Stimulated activated CD8-positive, alpha-beta memory T cell treated with anti-CD3 and anti-CD28 coated beads, Interleukin-4, amount 100 ng/mL, for 1 hour (primary cell): ENCODE data around the gene HMG20A.
"Not testable (repeated sequence)": the region's sequence is repeated elsewhere in the genome, so short reads cannot be mapped to it uniquely, and the experiment has no call there.

Experiments
- DNase-seq, 2 donors: peaks; one replicate each; pipeline ENCODE4 v3.0.0-alpha.2; 2020; ENCODE audit warnings: low read depth in 2 of 2, low spot score in 1 of 2

HMG20A gene

DNA sequence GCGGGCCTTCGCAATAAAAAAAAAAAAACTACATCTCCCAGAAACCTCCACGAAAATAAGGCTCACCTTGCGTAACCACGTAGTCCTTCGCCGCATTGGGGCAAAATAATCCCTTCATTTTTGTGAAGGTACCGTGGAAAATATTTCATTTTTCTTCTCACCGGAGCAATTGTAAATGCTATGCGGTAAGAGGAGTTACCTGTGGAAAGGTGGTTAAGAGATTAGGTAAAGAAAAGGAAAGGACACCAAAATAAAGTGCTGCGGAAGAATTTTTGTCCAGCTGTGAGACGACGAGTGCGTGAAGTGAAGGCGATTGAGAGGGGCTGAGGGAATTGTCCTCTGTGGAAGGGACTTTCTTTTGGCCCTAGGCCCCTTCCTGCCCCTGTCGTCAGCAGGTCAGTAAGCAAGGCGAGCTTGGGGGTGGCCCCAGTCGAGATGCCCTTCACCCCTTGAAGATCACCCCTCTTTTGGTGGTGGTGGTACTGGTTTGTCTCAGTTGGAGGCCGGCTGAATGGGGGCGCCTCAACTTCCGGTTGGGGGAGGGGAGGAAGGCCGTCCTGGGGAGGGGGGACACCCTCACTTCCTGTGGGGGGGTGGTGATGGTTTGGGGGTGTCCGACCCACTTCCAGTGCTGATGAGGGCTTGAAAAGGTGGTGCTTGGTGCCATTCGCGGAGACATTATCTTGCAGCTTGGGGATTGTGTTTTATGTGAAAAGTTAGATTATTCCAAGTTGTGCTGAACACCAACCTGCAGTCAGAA is at the start of gene HMG20A:
Gene HMG20A (plus strand): TSS at position 279 of the 760 bp plus-strand sequence. CDS start 37,520 bp downstream, outside the sequence.
- peak in 1 of 2 donors; percentile 5 for DNase-seq

DNA sequence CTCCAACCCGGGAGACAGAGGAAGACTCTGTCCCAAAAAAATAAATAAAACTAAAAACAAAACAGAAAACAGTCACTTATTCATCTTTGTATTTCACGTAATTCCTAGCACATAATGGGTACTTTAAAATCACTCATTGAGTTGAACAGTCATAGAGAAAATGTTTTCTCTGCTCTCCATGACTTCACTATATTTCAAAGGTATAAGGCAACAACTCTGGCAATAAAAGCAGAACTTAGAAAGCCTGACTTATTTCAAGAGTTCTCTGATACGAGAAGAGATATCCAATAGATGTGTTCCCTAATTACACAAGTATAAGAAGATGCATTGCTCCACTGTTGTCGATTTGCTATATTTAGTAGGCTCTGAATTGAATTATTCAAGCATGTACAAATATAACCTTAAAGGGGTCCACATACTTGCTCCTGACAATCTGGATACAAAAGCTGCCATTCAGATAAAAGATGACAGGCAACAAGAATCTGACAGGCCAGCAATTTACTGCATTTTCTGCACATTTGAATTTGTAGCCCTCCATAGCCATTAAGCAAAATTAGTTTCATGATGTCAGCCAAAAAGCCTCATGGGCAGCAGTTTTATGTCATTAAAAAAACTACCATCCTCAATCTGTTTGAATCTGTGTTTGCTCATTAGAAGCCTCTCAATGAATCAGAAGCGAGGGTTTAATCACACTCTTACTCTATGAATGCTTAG is 48.7 kb upstream of the HMG20A start:
- DNase-seq, result no peak

GRCh38 chr15:77373441-77373840 is 47.2 kb upstream of the HMG20A start:
- no peak for DNase-seq

GRCh38 chr15:77375133-77375532 is 45.6 kb upstream of the HMG20A start:
- no peak for DNase-seq

GRCh38 chr15:77376770-77377169 is 43.9 kb upstream of the HMG20A start:
- DNase-seq, result no peak

DNA sequence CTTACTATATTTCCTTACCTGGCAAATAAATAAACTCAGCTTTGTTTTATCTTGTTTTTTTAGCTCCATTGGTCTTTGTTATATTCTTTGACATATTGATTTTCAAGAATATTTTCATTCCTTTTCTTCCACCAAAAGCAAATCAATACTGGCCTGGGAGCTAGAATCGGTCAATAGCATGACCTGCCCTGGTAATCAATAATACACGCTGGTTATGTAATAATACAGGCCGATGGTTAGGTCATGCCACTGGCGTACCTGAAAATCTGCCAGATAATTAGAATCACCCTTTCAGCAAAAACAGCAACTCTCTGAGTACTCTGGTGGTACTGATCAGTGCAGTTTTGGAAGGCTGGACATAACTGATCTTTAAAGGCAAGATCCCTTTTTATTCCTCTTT is 40.7 kb upstream of the HMG20A start:
- no peak for DNase-seq

DNA sequence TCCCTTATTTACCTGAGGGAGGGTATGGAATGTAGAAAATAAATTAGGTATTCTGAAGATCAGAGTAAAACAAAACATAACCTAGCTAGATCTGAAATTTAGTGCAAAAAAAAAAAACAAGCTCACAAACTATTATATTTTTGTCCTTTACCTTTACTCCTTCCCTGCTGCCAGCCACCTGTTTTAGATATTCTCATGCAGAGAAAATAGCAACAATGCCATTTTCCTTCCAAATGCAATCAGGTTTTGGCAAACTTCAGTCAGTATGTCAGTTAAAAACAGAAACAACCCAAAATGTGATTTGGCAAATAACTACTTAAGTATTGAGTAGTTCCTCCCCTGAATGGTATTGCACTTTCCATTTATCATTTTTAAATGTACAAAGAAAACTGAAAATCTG is 36.6 kb upstream of the HMG20A start:
- no peak for DNase-seq

- no peak for DNase-seq
These were observed 35.9 kb upstream of the HMG20A start for GRCh38 chr15:77384589-77385359.

DNA sequence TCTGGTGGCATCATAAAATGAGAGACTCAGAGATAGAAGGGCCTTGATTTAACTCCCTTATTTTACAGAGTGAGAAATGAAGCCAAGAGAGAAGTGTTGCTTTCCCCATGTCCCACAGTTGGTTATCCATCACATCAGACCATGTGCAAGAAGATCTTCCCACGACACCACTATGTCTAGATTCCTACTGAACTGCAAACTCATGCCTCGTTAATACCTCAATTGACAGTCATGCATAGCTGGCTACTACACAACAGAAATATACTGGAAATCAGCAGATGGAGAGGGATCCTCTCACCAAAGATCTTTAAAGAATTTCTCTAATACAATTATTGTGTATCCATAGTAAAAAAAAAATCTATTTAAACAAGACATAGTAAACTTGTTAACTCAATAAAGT is 34.1 kb upstream of the HMG20A start:
- DNase-seq, result no peak

DNA sequence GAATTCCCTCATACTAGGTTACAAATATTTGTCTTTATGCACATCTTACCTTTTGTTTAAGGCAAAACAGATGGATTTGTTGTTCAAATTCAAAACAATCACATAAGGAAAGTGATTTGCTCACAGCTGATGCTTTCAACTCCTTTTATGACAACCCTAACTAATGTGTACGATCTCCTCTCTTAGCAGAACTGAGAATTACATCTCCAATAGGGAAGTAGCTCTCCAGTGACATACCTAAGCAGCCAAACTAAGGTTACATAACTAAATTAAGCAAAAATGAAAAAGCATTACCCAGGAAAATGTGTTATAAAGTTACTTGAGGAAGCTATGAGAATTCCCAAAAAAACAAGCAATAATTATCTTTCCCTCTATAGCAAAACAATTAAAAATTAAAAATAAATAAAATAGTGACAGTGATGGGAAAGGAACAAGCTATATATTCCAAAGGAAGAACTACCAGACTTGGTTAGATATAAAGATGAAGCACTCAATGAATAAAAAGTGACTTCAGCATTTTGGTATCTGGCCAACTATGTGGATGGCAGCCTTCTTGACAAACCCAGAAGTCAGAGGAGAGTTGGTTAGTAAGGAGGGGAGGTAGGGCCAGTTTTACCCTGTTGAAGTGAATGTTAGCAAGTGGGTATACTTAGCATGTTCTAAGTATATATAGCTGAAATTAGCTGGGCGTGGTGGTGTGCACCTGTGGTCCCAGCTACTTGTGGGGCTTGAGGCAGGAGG is 33.2 kb upstream of the HMG20A start:
- DNase-seq, result no peak

- DNase-seq, result no peak
These were observed 29.2 kb upstream of the HMG20A start for GRCh38 chr15:77391372-77391951.

DNA sequence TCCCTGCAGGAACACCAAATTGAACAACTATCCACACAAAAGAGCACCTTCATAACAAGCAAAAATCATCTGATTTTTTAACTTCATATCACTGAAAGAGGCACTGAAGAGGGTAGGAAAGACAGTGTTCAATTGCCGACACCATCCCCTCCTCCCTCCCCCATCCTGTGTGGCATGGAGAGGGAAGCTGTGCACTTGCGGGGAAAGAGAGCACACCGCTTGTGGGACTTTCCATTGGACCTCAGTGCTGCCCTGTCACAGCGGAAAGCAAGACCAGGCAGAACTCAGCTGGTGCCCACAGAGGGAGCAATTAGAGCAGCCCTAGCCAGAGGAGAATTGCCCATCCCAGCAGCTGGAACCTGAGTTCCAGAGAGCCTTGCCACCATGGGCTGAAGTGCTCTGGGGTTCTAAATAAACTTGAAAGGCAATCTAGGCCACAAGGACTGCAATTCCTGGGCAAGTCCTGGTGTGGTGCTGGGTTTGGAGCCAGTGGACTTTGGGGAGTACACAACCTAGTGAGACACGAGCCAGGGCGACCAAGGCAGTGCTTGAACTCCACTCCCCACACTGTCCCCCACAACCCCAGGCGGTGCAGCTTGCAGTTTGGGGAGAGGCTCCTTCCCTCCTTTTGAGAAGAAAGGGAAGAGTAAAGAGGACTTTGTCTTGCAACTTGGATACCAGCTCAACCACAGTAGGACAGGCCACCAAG is 27.8 kb upstream of the HMG20A start:
- no peak for DNase-seq

DNA sequence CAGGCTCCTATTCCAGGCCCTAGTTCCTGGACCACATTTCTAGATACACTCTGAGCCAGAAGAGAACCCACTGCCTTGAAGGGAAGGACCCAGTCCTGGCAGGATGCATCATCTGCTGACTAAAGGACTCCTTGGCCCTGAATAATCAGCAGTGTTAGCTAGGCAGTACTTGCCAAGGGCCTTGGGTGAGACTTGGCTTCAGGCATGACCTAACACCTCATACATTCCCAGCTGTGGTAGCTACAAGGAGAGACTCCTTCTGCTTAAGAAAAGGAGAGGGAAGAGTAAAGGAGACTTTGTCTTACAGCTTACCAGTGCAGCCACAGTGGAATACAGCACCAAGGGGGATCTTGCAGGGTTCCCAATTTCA is 27.2 kb upstream of the HMG20A start:
- DNase-seq, result no peak

DNA sequence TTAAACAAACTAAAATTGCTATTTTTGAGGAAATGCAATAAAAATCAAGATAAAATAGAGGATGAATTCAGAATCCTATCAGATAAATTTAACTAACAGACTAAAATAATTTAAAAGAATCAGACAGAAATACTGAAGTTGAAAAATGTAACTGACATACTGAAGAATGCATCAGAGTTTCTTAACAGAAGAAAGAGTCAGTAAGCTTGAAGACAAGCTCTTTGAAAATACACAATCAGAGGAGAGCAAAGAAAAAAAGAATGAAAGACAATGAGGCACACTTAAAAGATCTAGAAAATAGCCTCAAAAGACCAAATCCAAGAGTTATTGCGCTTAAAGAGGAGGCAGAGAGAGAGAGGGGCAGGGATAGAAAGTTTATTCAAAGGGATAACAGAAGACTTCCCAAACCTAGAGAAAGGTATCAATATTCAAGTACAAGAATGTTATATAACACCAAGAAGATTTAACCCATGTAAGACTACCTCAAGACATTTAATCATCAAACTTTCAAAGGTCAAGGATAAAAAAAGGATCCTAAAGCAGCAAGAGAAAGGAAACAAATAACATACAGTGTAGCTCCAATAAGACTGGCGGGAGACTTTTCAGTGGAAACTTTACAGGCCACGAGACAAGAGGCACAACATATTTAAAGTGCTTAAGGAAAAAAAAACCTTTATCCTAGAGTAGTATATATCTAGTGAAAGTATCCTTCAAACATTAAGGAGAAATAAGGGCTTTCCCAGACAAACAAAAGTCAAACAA is 25.5 kb upstream of the HMG20A start:
- DNase-seq, result no peak

DNA sequence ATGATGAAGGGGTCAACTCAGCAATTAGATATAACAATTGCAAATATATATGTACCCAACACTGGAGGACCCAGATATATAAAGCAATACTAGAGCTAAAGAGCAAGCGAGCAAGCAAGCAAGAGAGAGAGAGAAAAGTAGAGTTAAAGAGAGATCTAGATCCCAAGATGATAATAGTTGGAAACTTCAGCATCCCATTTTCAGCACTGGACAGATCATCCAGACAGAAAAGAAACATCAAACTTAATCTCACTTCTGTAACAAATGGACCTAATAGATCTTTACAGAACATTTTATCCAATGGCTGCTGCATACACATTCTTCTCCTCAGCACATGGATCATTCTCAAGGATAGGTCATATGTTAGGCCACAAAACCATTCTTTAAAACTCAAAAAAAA is 24.0 kb upstream of the HMG20A start:
- DNase-seq, result no peak

- DNase-seq, result no peak
These were observed 21.8 kb upstream of the HMG20A start for GRCh38 chr15:77398927-77399326.

- DNase-seq, result no peak
These were observed 20.4 kb upstream of the HMG20A start for GRCh38 chr15:77400258-77400657.

- DNase-seq, result no peak
These were observed 17.8 kb upstream of the HMG20A start for GRCh38 chr15:77402740-77403379.

GRCh38 chr15:77406173-77406759 is 14.4 kb upstream of the HMG20A start:
- not testable (repeated sequence) for DNase-seq
